Endometrial microvascular endothelial cells (primary cell): ENCODE data around the gene STAMBPL1. TPM values are rescaled to one million over a fixed set of nuclear protein-coding genes. Genes with fewer than 3 reads are reported as not detected.

Experiments used
- in situ Hi-C: cut with HindIII; loops from 2 replicates; pipeline ENCODE4 v1.10.0; 2017; ENCODE audit warnings: low sequenced_read_pairs, low pct_unique_long_range_greater_than_20kb; ENCODE audit errors: inconsistent ontology term
- total RNA-seq: library from RNA; depleted of rRNA; stranded (reverse); fragments of >200 nt; gene quantifications from one replicate; pipeline ENCODE4 v1.2.3, GENCODE V29; 2015; ENCODE audit errors: inconsistent ontology term

Gene STAMBPL1
- total RNA-seq, 1 donor from 2014 or later, result 1.1 TPM

DNA sequence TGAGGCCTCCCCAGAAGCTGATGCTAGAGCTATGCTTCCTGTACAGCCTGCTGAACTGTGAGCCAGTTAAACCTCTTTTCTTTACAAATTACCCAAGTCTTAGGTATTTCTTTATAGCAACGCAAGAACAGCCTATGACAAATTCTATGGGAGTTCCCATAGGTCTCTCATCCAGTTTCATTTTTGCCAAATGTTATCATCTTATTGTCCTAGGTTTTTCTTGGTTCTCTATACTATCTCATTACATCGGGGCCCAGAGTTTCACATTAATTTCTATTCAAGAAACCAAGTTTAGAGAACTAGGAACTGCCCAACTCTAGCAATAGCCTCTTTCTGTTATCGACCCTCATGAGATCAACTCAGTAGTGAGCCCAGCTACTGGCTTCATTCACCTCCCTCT lies 56.6 kb downstream of the STAMBPL1 start:
- in situ Hi-C loops, result no loop called here

DNA sequence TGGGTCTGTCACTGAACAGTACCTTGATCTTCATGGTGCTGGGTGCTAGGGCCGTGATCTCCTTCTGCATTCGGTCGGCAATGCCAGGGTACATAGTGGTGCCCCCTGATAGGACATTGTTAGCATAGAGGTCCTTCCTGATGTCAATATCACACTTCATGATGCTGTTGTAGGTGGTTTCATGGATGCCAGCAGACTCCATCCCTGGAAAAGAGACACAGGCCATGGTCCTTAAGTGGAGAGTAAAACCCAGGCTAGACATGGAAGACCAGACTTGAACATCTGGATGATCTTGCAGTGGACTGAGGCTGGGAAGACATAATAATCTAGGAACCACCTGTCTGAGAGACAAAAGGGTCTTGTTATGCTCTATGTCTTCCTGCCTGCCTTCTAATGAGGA lies 58.0 kb downstream of the STAMBPL1 start:
- in situ Hi-C loops, result no loop called here

DNA sequence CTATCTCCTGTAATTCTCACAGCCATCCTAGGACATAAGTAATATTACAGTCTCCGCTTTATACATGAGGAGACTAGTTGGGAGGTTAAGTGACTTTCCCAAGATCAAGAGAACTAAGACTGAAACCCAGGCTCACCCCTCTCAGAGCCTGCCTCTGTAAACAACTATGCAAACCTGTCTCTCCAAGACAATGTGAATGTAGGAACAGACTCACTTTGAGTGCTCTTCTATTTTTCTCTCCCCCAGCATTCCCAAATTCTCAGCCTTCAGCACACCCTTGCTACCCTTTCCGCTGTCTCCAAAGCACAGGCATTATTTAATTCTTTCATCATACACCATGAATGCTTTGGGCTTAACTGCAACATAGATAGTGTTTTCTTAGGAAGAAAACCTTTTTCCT lies 58.9 kb downstream of the STAMBPL1 start:
- in situ Hi-C loops, result no loop called here

DNA sequence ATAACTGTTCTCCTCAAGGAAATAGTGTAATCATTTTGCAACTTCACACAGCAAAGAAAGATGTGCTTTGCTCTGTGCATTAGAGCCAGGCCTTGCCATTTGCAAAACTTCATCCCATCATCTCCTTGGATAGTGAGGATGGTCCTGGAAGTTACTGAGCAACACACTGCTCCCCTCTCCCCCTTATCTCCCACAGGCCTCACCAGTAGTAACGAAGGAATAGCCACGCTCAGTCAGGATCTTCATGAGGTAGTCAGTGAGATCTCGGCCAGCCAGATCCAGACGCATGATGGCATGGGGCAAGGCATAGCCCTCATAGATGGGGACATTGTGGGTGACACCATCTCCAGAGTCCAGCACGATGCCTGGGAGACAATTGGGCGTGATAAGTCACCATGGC lies 61.0 kb downstream of the STAMBPL1 start:
- in situ Hi-C loops, result no loop called here

DNA sequence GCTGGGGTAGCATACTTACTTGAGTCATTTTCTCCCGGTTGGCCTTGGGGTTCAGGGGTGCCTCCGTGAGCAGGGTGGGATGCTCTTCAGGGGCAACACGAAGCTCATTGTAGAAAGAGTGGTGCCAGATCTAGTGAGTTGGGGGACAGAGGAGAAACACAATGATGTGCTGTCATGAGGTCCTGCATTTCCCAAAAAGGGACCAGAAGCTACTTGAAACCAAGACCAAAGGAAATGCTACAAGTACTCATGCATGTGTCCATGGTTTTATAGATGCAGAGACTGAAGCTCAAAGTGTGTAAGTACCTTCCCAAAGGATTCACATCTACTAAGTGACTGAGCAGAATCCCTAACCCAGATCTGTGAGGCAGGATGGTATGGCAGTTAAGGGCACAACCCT lies 63.7 kb downstream of the STAMBPL1 start:
- in situ Hi-C loops, result no loop called here

DNA sequence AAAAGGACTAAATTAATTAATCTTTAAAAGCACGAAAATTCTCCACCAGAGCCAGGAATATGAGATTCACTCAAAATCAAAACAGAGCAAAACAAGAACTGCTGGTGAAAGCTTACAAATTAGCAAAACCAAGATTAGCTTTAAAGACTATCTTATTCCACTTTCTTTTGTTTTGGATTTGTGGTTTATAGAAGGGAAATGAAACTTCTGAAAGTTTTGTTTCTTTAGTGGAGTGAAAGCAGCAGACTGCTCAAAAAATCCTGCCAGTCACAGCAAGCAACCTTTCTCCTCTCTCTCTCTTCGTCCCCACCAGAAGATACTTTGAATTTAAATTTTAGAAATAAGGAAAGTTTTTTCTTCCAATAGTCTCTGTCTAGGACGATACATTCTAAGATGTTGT lies 64.8 kb downstream of the STAMBPL1 start:
- in situ Hi-C loops, result no loop called here

DNA sequence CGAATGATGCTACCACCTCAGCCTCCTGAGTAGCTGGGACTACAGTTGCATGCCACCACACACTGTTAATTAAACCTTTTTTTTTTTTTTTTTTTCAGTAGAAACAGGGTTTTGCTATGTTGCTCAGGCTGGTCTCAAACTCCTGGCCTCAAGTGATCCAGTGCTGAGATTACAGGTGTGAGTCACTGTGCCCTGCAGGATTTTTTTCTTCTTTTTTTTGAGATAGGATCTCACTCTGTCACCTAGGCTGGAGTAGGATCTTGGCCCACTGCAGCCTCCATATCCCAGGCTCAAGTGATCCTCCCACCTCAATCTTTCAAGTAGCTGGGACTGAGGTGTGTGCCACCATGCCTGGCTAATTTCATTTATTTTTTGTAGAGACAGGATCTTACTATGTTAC lies 66.2 kb downstream of the STAMBPL1 start:
- in situ Hi-C loops, result no loop called here

DNA sequence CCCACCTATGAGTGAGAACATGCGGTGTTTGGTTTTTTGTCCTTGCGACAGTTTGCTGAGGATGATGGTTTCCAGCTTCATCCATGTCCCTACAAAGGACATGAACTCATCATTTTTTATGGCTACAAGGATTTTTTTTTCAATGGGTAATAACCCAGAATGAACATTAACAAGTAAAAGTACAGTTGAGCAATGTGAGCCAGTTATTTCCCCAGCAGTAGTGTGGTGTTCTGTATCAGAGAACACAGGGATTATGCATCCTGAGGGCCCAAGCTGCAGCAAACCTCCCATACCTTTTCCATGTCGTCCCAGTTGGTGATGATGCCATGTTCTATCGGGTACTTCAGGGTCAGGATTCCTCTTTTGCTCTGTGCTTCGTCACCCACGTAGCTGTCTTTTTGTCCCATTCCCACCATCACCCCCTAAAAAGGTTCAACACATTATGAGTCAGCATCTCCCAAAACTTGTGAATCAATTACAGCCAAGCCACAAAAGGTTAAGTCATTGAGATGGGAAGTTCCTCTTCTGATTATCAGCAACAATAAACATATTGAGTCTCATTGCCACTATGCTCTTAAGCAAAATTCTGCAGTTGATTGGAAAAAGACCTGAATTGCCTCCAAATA lies 67.0 kb downstream of the STAMBPL1 start:
- in situ Hi-C loops, result no loop called here

DNA sequence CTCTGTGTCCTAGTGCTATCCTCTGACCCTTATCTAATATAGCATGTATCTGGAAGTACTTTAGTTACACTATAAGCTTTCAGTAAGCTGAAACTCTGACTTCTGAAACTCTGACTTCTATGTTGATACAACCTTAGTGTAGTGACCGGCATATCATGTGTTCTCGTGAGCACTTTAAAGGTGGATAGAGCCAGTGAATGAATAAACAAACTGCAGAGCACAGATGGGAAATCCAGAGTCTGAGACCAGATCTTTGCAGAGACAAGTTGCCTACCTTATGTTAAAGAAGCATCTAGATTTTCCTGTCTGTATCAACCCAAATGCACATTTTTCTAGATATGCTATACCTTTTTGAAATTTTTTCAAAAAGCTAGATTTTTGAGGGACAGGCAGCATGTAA lies 69.0 kb downstream of the STAMBPL1 start:
- in situ Hi-C loops, result no loop called here

DNA sequence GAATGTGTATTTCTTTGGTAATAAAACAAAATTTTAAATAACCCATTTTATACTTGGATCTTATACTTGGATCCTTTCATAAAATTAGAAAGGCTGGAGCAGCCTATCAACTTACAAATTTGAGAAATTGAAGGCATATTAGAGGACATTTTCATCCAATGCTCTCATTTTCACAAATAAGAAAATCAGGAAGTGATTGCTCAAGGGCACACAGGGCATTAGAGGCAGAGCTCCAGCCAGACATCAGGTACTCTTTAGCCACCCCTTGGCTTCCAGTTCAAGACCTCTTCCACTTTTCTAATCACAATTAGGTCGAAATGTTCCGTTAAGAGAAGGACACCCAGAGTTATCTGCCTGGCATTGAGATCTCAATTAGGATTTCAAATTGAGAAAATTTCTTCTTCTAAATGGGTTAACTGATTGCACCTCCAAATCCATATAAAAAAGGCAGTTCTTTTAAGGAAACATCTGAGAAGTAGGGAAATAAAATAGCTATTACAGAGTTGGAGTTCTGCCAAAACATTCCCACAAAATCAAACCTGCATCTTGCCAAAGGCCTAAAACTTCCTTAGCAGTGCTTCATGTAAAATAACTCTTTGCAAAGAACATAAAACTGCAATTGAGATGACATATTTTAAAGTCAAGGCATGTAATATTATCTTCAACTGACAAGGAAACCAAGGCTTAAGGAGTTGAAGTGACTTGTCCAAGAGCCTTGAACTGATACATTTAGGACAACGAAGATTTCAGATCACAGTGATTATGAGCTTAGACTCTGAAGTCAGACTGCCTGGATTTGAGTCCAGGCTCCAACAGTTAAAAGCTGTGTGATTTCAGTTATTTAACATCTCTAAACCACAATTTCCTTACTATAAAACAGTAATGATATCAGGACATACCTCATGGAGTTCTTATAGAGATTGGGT lies 70.1 kb downstream of the STAMBPL1 start:
- in situ Hi-C loops, result no loop called here

DNA sequence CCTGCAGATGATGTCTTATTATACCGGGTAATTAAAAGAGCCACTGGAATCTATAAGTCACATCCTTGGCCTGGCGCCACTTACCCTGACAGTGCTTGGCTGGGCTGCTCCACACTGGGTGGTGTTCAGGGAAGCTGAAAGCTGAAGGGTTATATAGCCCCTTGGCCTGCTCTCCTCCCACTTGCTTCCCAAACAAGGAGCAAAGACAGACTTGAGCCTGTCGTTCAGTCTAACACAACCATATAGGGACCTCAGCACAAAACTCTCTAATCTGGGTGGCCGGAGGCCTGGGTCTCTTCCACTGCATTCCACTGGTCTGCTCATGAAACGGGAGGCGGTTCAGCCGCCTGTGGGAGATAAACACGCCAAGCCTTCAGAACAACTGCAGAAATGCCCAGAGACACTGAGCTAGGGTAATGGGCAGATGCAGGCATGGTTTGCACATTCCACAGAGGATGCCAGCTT lies 72.6 kb downstream of the STAMBPL1 start, which contains the start of gene ACTA2:
Gene ACTA2 (minus strand): TSS at position 127 of the 465 bp plus-strand sequence. CDS start 3,843 bp downstream, outside the sequence.
- in situ Hi-C loops, result no loop called here

DNA sequence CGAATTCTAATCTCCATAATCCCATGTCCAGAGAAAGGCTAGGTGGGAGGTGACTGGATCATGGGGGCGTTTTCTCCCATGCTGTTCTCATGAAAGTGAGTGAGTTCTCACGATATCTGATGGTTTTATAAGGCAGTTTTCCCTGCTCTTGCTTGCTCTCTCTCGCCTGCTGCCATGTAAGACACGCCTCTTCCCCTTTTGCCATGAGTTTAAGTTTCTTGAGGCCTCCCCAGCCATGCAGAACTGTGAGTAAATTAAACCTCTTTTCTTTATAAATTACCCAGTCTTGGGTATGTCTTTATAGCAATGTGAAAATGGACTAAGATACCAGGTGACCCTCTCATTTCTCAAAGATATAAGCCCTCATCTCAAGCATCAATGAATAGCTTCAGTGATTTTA lies 73.6 kb downstream of the STAMBPL1 start:
- in situ Hi-C loops, result no loop called here

DNA sequence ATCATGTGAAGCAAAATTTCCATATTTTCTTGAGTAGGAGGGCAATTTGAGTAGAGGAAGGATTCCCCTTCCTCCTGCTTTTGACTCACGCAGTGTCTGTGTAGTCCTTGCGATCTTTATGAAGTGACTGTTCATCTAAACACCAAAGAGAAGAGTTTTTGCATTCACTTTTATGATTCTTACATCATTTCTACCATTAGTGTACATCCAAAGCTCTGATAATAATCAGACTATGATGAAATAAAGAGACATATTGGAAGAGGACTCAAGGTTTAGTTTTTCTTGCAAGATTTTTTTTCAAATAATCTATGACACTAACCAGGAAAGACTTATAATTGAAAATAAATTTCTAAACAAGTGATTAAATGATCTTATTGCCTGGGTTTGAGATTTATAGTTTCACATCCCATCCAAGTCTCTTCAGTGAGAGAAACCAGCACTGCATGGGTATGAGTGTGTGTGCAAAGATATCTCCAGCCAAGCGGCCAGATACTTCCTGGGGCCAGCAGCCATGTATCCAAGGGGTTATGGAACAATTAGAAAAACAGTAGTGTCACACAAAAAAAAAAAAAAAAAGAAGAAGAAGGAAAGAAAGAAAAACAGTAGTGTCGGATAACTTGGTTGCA lies 74.5 kb downstream of the STAMBPL1 start:
- in situ Hi-C loops, result no loop called here

DNA sequence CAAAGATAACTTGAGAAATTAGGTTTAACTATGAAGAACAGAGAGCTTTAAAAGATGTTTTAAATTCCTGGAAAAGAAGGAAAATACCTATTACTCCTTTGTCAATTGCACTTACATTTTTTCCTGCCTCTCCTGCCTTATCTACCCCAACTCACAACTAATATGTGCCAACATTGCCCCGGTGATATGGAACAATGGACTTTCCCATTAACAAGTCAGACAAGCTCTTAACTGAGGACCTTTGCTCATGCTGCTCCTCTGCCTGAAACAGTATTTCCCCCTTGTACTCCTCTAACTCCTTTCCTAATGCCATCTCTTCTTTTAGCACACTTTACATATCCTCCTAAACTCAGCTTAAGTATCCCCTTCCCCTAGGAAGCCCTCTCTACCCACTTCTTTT lies 77.3 kb downstream of the STAMBPL1 start:
- in situ Hi-C loops, result no loop called here

DNA sequence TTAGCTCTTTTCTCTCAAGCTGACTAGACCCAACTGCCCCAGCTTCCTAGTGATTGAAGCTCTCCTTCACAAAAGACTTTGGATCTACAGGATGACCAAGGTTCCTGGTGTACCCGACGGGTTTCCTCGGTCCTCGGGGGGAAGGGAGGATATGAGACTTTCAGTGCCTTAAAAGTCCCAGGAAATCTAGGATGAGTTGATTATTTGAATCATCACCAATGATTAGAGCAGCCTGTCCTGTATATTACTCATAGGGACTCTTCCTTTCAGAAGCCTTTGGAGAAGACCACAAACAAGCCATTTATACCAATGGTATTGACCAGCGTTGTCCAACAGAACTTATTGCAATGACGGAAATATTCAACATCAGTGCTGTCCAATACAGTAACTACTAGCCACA lies 78.7 kb downstream of the STAMBPL1 start:
- in situ Hi-C loops, result no loop called here

DNA sequence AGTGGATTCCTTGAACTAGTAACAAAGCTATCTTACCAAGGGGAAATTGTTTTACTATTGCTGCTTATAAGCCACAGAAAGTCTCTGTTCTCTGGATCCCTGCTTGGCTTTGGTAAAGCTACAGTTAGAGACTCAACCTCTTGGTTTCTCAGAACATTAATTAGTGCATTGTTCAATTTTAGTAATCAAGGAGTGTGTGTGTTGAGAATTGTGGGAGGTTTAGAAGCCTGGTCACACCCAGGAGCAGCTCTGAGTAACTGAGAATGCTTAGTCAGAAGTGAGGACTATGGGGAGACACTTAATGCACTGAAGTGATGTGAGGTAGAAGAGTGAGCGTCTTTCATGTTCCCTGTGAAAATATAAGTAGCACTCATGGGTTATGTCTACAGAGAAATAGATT lies 80.8 kb downstream of the STAMBPL1 start:
- in situ Hi-C loops, result no loop called here

DNA sequence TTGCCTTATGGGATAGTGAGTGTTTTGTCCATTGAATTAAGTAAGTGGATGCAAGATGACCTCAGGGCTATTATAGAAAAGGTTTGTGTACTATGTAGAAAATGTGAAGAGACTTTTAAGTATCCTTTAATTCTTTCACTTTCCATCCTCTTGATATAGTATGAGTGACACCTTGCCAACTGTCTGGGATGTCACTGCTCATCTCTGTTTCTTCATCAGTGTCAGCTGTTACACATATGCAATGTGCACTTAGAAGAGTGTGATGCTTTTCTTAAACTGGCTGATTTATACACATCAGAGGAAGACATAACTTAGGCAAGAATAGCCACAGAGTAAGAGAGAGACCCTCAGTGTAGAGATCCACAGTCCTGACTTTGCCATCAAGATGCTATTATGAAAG lies 81.2 kb downstream of the STAMBPL1 start:
- in situ Hi-C loops, result no loop called here

DNA sequence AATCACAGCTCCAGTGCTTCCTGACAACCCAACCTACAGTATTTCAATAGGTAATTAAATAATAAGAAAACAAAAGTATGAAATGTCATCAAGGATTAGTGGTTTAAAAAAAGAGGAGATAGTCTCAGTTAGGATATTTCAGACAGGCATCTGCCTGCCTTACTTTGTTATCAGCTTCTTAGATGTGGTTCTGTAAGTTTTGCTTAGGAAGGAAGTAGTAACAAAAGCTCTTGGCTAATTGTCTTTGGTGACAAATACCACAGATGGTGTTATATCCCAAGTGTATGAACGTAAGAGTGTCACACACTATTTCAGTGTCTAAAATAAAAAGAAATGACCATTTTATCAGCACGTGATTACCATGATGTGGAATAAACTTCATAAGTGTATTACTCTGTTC lies 82.3 kb downstream of the STAMBPL1 start:
- in situ Hi-C loops, result no loop called here

DNA sequence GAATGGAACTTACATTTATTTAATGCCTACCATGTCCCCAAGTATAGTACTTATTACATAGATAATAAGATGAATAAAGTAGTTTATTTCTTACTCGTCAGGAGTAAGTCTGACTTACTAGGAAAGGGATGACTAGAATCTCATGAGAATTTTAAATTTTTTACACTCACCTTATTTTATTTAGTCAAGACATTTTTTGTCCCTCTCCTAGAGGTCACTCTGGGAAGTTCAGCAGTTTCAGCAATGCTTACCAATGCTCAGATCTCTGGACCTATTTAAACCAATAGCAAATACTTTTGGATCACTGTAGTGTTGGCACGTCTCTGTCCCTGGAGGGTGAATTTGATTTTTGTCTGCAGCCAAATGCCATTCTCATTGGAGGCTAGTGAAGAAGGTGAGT lies 83.3 kb downstream of the STAMBPL1 start:
- in situ Hi-C loops, result no loop called here

DNA sequence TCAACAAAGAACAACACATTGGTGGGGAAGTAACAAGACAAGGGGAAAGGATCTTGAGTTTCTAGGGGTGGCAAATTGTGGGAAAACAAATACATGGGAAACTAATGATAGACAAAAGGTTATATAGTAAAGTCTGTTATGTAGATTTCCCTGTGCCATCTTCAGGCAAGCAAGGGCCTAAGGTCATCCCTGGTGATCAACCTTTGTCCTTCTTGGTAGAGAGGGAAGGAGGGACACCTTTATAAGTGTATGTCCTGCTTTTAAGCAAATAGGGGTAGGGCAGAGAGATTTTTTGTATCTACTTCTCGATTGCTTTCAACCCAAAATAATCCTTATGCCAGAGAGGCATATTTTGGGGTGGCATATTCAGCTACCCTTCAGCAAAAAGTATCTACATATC lies 84.3 kb downstream of the STAMBPL1 start:
- in situ Hi-C loops, result no loop called here
